Adrenal gland (tissue), 12 donors: ENCODE measurements around the gene OARD1. TPM values are rescaled to one million over a fixed set of nuclear protein-coding genes. Genes with fewer than 3 reads are reported as not detected.

Experiments used
- DNase-seq, 7 donors: peaks; one replicate each; pipeline ENCODE4 v3.0.0-alpha.2; 2019 to 2020
- H3K27ac ChIP-seq, 5 donors: fragments of 200-600 bp; sonication (generic) in 4 of 5; 1 replicate in 3 of 5; 2 replicates in 2 of 5; pipeline versions ENCODE4 v1.5.1 to v1.8.0; 2016 to 2020; ENCODE audit warnings: mild to moderate bottlenecking in 1 of 5
- H3K27me3 ChIP-seq: fragments of 200-600 bp; 2 replicates; pipeline ENCODE4 v1.8.0; 2021
- H3K36me3 ChIP-seq, 2 donors: fragments of 200-600 bp; replicated peaks in 1 of 2; 1 replicate in 1 of 2; 2 replicates in 1 of 2; pipeline versions ENCODE4 v1.5.1 to v1.8.0; 2018 to 2022
- H3K4me1 ChIP-seq, 2 donors: fragments of 200-600 bp; replicated peaks in 1 of 2; 1 replicate in 1 of 2; 2 replicates in 1 of 2; pipeline versions ENCODE4 v1.5.1 to v1.8.0; 2018 to 2021
- H3K4me3 ChIP-seq, 4 donors: fragments of 200-600 bp; sonication (generic) in 3 of 4; one replicate each; pipeline ENCODE4 v1.5.1; 2016 to 2018
- H3K9me3 ChIP-seq, 3 donors: fragments of 200-600 bp; sonication (generic) in 1 of 3; replicated peaks in 1 of 3; 1 replicate in 2 of 3; 2 replicates in 1 of 3; pipeline versions ENCODE4 v1.5.1 to v1.8.0; 2016 to 2021
- CTCF ChIP-seq, 6 experiments: fragments of 450-650 bp in 4 of 6; fragments of 200-600 bp in 2 of 6; sonication (generic) in 1 of 6; IDR thresholded peaks; 1 replicate in 5 of 6; 2 replicates in 1 of 6; pipeline versions ENCODE4 v1.5.1 to v1.8.0; 2016 to 2021; ENCODE audit warnings: antibody characterized with exemption in 6 of 6, mild to moderate bottlenecking in 2 of 6, moderate library complexity in 1 of 6
- POLR2A ChIP-seq, 2 donors: fragments of 450-650 bp; IDR thresholded peaks; one replicate each; pipeline ENCODE4 v1.6.1; 2017; ENCODE audit warnings: antibody characterized with exemption in 2 of 2, mild to moderate bottlenecking in 2 of 2, moderate library complexity in 1 of 2
- WGBS, 4 donors: extraction: QIAGEN DNeasy Blood & Tissue Kit in 2 of 4; methylation state at CpG; one replicate each; pipeline versions ENCODE4 v1.1.5 to v1.1.7; 2013 to 2017; 5-methylcytosine and 5-hydroxymethylcytosine counted together
- intact Hi-C, 2 donors: fragments of 100-400 bp; cut with DNase I; formaldehyde crosslinking; loops; one replicate each; pipeline versions ENCODE4 v1.14.1 to v1.15.0; 2022 to 2023
- polyA plus RNA-seq, 3 donors: library from polyadenylated mRNA; stranded (reverse); fragments of 200-250 nt in 2 of 3; fragments of 350-450 nt in 1 of 3; fragmentation: Illumina TruSeq in 1 of 3; extraction: RNeasy Lipid Tissue Mini Kit (QIAGEN cat#74804) in 1 of 3; gene quantifications; one replicate each; pipeline ENCODE4 v1.2.3, GENCODE V29; 2013 to 2014
- total RNA-seq, 9 donors: library from RNA; depleted of rRNA in 4 of 9; stranded (reverse); fragments of >200 nt in 4 of 9; fragments of 120-200 nt in 1 of 9; fragmentation: NEBNext Ultra II Directional in 1 of 9; extraction: Animal tissue kit (Norgen Biotek cat#: 25700) in 1 of 9; gene quantifications; one replicate each; pipeline versions ENCODE4 v1.1.0 to v1.2.4, GENCODE V29; 2013 to 2023
- donor health status: healthy with polysubstance abuse.
- donor health status: Bipolar disorder and iron deficiency.
- donor health status: DM: yes; HTN: yes; CAD: no.
- donor health status: DM: no; HTN: no; CAD: no.
- donor health status: DM: no; HTN: no; CAD: no.
- donor health status: DM: yes; HTN: yes; CAD: no.

Gene OARD1
- total and polyA plus RNA-seq, 12 donors = 10.1 to 44.4 (median 24.1) TPM

- no peaks in the 10 kb centered on the region for H3K36me3 ChIP-seq
- H3K4me1 ChIP-seq = peaks cover 6 to 15% of the 10 kb centered on the region in 2 donors
- H3K27me3 ChIP-seq = no peaks in the 10 kb centered on the region
- peak overlapping the region in 2 of 4 donors; percentile 20 to 48 for H3K4me3 ChIP-seq
- peak overlapping the region in 2 of 5 donors; percentile 51 to 52 for H3K27ac ChIP-seq
- no peak for DNase-seq
- WGBS, 4 donors = 41 to 61% (median 54%) methylated on average over 9 to 13 of the region's 13 CpGs
- TF ChIP-seq POLR2A (IDR thresholded peaks at IDR 0.05) (no peak), CTCF (IDR thresholded peaks at IDR 0.05) (no peak)
- H3K9me3 ChIP-seq = no peaks in the 10 kb centered on the region
- intact Hi-C loops = loop anchor here (5.0 to 10.0 kb wide), 2 partner anchors 136 to 1044 kb away; no protein-coding TSS in a partner anchor
These were observed 43.4 kb downstream of the OARD1 start for GRCh38 chr6:41028561-41029412.

- peak overlapping the region in 2 of 5 donors; percentile 51 to 52 for H3K27ac ChIP-seq
- H3K4me1 ChIP-seq = peaks cover 6 to 15% of the 10 kb centered on the region in 2 donors
- DNase-seq = peak; percentile 70 to 90 (median 86)
- intact Hi-C loops = loop anchor here (2.0 to 10.0 kb wide), 3 partner anchors 133 to 1043 kb away; no protein-coding TSS in a partner anchor
- peak in 1 of 2 donors; percentile 9 for TF ChIP-seq POLR2A (IDR thresholded peaks at IDR 0.05)
- TF ChIP-seq CTCF (IDR thresholded peaks at IDR 0.05) = peak; percentile 94 to 100 (median 98)
- H3K4me3 ChIP-seq = peak overlapping the region in 2 of 4 donors; percentile 20 to 48
- no peaks in the 10 kb centered on the region for H3K27me3 ChIP-seq
- no peaks in the 10 kb centered on the region for H3K9me3 ChIP-seq
- WGBS, 4 donors = 3 to 18% (median 6%) methylated on average over 5 to 45 of the region's 45 CpGs
- H3K36me3 ChIP-seq = no peaks in the 10 kb centered on the region
These were observed 44.2 kb downstream of the OARD1 start for GRCh38 chr6:41027799-41028560.

GRCh38 chr6:41027241-41027640, 44.9 kb downstream of the OARD1 start:
- DNase-seq = no peak
- H3K4me1 ChIP-seq = peaks cover 6 to 18% of the 10 kb centered on the region in 2 donors
- intact Hi-C loops = loop anchor here (2.0 to 10.0 kb wide), 3 partner anchors 132 to 1042 kb away; no protein-coding TSS in a partner anchor
- no peaks in the 10 kb centered on the region for H3K36me3 ChIP-seq
- no peaks in the 10 kb centered on the region for H3K9me3 ChIP-seq
- no peak for TF ChIP-seq CTCF (IDR thresholded peaks at IDR 0.05)
- TF ChIP-seq POLR2A (IDR thresholded peaks at IDR 0.05) = no peak
- H3K4me3 ChIP-seq = peak overlapping the region in 1 of 4 donors; percentile 48
- H3K27ac ChIP-seq = peak overlapping the region in 1 of 5 donors; percentile 28
- WGBS, 4 donors = 48 to 56% (median 53%) methylated on average over 4 of the region's 4 CpGs
- no peaks in the 10 kb centered on the region for H3K27me3 ChIP-seq
